Stimulated activated CD4-positive, alpha-beta T cell treated with anti-CD3 and anti-CD28 coated beads, Interleukin-1b, Interleukin-23, amount 100 ng/mL, for 24 hours (primary cell): ENCODE results near the gene XPO4.
"Not testable (repeated sequence)": the region's sequence is repeated elsewhere in the genome, so short reads cannot be mapped to it uniquely, and the experiment has no call there.

Experiments used
- DNase-seq, 4 experiments: peaks; one replicate each; pipeline ENCODE4 v3.0.0-alpha.2; 2020; ENCODE audit warnings: low read depth in 4 of 4, low spot score in 1 of 4

XPO4 gene

GRCh38 chr13:20891768-20892167 is 10.8 kb downstream of the XPO4 start:
- DNase-seq: no peak

GRCh38 chr13:20891034-20891433 is 11.5 kb downstream of the XPO4 start:
- no peak for DNase-seq

- not testable (repeated sequence) for DNase-seq
These were observed 12.0 kb downstream of the XPO4 start for GRCh38 chr13:20890540-20890939.

- DNase-seq: no peak
These were observed 20.3 kb downstream of the XPO4 start for GRCh38 chr13:20882206-20882605.

GRCh38 chr13:20877902-20878301 is 24.6 kb downstream of the XPO4 start:
- DNase-seq: no peak

GRCh38 chr13:20876802-20877201 is 25.7 kb downstream of the XPO4 start:
- DNase-seq: not testable (repeated sequence)

- DNase-seq: not testable (repeated sequence)
These were observed 28.1 kb downstream of the XPO4 start for GRCh38 chr13:20874439-20874838.

- no peak for DNase-seq
These were observed 29.2 kb downstream of the XPO4 start for GRCh38 chr13:20873348-20873747.

- no peak for DNase-seq
These were observed 31.7 kb downstream of the XPO4 start for GRCh38 chr13:20870829-20871228.

GRCh38 chr13:20869540-20869939 is 33.0 kb downstream of the XPO4 start:
- DNase-seq: no peak

- DNase-seq: no peak
These were observed 35.1 kb downstream of the XPO4 start for GRCh38 chr13:20867408-20867807.

GRCh38 chr13:20861666-20862065 is 40.9 kb downstream of the XPO4 start:
- DNase-seq: not testable (repeated sequence)

GRCh38 chr13:20860844-20861243 is 41.7 kb downstream of the XPO4 start:
- DNase-seq: no peak

GRCh38 chr13:20856650-20857049 is 45.9 kb downstream of the XPO4 start:
- no peak for DNase-seq

- DNase-seq: no peak
These were observed 50.6 kb downstream of the XPO4 start for GRCh38 chr13:20851844-20852402.

GRCh38 chr13:20848944-20849343 is 53.6 kb downstream of the XPO4 start:
- no peak for DNase-seq

- no peak for DNase-seq
These were observed 54.3 kb downstream of the XPO4 start for GRCh38 chr13:20848203-20848602.

- no peak for DNase-seq
These were observed 55.2 kb downstream of the XPO4 start for GRCh38 chr13:20847296-20847695.

- DNase-seq: no peak
These were observed 59.4 kb downstream of the XPO4 start for GRCh38 chr13:20843166-20843565.

GRCh38 chr13:20840568-20840967 is 62.0 kb downstream of the XPO4 start:
- DNase-seq: no peak

- DNase-seq: no peak
These were observed 68.5 kb downstream of the XPO4 start for GRCh38 chr13:20833900-20834679.

GRCh38 chr13:20832861-20833260 is 69.7 kb downstream of the XPO4 start:
- DNase-seq: no peak

- no peak for DNase-seq
These were observed 70.6 kb downstream of the XPO4 start for GRCh38 chr13:20831933-20832332.
